SK-N-SH treated with all-trans-retinoic acid at 6 μM for 48 hours (cell line): Measurements from ENCODE around the gene SCYGR3.

Source experiments
- GLIS3 ChIP-seq: fragments of 250-450 bp; sonication (Bioruptor Pico); IDR thresholded peaks from 2 replicates; pipeline ENCODE4 v1.5.0; 2020; ENCODE audit warnings: mild to moderate bottlenecking, moderate library complexity
- PATZ1 ChIP-seq: fragments of 250-450 bp; sonication (Bioruptor Pico); IDR thresholded peaks from 2 replicates; pipeline ENCODE4 v1.8.0; 2020; ENCODE audit warnings: mild to moderate bottlenecking, moderate library complexity, borderline replicate concordance
- ZFP3 ChIP-seq: fragments of 250-450 bp; sonication (Bioruptor Pico); IDR thresholded peaks from 2 replicates; pipeline ENCODE4 v1.5.0; 2020; ENCODE audit warnings: mild to moderate bottlenecking, moderate library complexity
- ZNF565 ChIP-seq: fragments of 450-650 bp; formaldehyde crosslinking; conservative IDR thresholded peaks from 2 replicates; pipeline ENCODE4 v1.5.0; 2020; ENCODE audit warnings: low read depth, mild to moderate bottlenecking, moderate library complexity

- TF ChIP-seq PATZ1 (CRISPR knock-in tag) (no peak), ZFP3 (CRISPR knock-in tag) (no peak), ZNF565 (CRISPR knock-in tag) (no peak), GLIS3 (CRISPR knock-in tag) (no peak)
Observed at GRCh38 chr2:227610123-227610522, 4.5 kb downstream of the SCYGR3 start.
